HG03039 (cell line): Measurements from ENCODE around the gene IKZF2.

ENCODE experiments used
- ATAC-seq: cut with Tn5 transposase; IDR thresholded peaks from one replicate; pipeline ENCODE4 v1.9.1; 2021; ENCODE audit warnings: mild to moderate bottlenecking, moderate library complexity; ENCODE audit not compliant: unreplicated experiment

Gene IKZF2

DNA sequence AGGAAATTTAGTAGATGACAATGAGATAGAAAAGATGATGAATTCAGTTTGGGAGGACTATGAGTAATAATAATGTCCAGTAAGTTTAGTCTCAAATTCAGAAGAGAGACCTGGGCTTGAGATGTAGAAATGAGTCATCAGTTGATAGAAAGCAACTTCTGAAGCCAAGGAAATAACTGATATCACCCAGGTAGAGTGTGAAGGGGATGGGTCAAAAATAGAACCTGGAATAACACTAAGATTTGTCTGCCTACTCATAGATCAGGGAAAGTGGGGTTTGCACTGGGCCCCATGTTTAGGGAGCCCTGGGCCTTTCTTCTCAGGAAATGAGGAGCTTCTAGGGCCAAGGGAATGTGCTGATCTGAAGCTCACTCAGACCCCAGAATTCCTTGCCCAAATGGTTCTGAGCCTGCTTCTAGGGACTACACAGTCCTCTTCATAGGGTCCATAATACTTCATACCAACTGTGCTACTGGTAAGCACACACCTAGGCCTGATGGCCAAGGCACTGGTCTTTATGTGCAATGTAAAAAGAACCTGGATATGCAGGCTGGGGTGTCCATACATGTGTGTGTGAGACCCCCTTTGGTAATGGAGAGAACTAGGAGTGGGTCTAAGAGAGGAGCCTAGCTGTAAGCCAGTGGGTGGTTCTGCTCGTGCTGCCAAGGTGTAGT, 141.2 kb downstream of the IKZF2 start:
- peak; percentile 55 for ATAC-seq

DNA sequence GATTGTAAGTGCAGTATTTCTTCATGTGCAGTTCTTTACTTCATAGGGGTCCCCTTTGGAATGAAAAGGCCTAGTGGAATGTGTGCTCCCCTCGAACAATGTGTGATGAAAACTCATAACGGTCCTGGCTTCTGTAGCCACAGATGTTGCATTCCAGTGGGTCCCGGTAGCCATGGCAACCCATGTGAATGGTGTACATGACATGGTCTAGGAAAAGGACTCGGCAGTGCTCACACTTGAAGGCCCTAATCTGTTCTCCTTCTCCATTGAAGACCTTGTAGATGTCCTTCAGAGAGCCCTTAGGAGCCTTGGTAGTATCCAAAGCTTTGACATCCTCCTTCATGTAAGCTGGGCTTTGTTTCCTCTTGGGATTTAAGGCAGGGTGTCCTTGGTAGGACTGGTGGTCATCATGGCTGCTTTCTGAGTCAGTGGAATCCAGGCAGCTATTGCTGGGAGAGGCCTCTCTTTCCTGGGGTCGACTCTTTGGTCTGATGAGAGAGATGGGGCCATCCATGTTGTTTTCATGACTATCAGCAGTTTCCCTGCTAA, 144.0 kb downstream of the IKZF2 start:
- no peak for ATAC-seq

DNA sequence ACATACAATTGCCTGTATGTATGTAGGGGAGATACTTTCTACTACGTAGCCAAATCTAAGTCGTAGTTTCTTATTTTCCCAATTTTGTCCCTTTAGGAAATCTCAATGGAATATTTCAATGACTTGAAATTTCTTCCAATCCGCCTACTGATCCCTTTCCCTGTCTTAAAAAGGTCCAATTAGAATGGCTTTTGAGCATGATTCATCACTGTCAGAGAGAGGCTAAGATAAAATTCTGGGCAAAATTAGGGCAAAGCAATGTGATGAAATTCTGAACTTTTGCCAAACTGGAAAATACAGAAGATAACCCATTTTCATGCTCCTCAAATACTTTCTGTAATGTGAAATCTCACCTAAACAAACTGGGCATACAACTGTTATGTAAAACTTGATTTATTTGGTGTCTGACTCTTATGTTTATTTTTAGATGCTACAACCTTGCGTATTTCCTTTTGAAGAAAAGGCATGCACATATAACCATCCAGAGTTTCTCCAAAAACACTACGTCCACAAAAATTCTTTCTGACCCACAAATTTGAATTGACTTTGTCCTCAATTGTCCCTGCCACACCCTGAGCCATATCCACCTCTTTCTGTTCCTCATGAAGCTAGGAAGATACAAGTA, 147.1 kb downstream of the IKZF2 start:
- ATAC-seq = no peak

DNA sequence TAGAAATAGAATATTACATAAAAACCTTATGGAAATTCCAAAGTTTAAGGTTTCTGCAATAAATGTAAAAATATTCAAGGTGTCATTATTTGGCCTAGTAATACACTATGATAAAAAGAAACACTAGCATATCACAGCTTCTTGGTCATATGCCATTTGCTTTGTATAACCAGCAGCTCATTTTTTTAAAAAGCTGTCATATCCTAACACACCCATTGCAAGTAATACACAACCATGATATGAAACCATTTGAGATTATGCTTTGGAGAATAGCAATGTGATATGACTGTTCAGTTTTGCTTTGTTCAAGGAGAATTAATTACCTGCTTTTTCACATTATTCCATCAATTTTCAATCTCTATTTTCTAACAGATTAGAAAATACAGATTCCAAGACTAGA, 149.0 kb downstream of the IKZF2 start:
- ATAC-seq = no peak

DNA sequence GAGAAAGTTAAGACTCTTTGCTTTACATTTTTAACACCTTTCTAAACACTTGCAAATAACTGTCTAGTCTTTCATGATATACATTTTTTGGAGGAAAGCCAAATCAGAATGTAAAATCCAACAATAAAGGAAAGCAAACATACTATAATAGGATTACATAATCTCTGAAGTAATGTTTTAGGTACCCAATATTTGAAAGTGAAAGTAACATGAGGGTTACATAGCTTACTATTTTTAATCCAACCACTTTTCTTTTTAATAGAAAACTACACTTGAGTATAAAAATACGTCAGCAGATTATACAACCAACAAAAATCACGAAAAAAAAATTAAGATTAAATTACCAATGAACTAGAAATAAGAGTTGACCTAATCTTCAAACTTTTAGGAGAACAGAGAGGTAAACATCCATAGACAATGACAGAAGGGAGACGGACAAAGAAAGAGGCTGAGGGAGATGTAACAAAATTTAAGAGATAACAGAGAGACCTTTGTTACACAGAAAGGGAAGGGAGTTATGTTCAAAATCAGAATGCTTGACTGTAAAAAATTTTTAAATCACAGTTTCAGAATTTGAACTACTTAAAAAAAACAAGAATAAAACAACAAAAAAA, 150.0 kb downstream of the IKZF2 start:
- ATAC-seq = no peak

DNA sequence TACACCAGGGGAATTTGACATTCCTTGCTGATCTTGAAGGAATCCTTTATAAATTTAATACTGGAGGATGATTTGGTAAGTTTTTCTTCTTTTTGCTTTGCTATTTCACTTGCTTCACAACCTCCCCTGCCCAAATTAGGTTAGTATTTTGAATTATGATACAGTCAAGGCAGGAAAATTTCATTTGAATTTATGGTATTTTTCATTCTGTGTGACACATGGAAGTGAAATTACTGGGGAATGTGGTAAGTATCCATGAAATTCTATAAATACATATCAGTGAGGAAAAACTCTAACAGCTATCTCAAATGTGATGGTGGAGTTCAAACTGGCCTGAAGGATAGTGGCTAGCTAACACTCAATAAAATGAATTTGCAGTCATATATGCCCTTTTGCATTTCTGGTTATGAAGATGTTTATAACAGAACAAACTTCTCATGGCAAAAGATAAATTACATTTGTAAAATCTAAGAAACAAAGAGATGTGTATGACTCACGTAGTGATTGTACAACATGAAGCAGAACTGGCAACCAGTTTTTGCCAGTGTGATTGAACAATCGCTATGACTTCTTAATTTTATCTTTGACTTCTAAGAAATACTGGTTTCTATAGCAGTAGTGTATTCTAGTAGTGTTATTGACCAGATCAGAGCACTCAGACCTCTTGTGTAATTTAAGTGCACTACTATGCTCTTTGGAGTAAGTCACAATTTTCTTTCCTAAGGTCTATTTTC, 152.6 kb downstream of the IKZF2 start:
- ATAC-seq = no peak

DNA sequence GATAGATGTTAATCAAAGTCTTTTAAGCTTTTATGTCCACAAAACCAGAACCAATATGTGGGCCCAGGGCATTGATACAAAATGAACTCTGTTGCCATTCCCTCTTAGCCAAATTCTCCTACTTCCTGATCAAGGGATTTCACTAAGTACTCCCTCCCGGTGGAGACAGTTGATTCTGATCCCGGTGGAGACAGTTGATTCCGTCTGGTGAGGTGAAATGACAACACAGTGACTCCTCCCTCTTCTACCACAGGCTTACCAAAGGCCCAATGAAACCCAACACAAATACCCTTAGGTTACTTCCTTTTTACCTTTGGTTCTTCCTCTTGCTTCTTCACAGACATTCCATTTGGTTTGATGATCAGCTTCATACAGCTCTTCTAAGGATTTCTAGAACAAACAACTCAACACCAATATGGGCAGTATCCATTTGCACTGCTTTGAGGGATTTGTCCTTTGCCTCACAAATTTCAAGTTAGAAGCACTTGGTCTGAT, 153.8 kb downstream of the IKZF2 start:
- ATAC-seq = no peak

DNA sequence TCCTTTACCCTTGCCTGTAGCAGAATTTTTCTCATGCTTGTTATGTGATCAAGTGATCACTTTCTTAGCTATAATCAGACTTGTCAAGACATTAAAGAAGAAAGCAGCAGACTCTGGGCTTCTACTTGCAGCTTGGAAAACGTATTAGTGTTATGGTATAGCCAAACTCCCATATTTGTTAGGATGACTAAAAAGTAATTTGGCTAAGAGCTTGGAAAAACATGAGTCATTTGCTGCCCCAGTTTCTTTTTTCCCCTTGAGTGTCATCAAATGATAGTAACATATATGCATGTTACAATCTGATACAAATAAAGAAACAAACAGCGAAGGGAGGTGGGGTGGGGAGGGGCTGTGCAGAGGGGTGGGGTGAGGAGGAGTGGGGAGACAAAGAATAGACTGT, 155.5 kb downstream of the IKZF2 start:
- no peak for ATAC-seq

DNA sequence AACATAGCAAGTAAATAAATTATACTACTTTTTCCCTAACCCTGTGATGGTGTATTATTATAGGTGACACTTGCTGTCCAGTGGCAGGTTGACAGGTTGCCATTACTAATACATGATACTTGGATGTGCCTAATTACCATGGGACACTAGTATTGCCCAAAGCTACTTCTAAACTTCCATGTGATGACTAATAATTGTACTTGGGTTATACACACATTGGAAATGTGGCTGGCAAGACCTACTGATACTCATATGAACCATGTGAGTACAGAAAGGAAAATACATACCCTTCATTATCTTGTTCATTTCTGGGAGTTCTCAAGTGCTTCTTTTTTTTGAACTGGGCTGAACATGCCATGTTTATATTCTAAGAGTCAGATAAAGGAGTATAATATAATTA, 156.4 kb downstream of the IKZF2 start:
- no peak for ATAC-seq

DNA sequence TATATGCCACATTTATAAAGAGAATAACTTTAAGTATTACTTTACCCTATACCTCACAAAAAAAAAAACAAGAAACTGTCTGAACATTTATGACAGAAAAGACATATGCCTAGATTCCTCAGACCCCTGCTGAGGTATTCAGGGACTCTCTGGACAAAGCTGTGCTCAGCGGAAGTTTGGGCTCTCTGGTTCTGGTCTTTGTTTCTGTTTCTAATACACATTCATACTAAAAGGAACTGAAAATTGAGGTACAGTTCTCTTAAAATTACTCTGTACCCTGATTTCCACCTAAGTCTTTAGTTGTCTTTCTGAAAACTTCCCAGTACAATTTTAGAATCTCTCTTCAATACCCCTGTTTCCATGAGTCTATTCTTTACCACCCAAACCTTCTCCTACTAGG, 160.3 kb downstream of the IKZF2 start:
- ATAC-seq = peak; percentile 70

DNA sequence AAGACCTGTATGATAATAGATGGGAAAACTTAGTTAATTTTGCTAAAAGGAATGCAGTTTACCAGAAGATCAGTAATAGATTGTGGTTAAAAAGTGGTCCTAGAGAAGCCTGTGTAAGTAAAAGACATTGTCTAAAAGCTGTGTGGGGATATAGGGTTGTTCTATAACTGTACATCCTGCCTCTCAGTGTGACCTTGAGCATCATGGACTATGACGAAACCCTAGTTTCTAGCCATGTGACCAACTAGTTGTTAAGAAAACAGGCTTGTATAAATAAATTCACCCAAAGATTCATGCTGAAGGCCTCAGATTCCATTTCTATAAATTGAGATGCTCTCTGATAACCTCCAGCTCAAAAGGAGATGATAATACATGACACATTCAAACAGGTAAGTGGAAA, 160.7 kb downstream of the IKZF2 start:
- no peak for ATAC-seq

DNA sequence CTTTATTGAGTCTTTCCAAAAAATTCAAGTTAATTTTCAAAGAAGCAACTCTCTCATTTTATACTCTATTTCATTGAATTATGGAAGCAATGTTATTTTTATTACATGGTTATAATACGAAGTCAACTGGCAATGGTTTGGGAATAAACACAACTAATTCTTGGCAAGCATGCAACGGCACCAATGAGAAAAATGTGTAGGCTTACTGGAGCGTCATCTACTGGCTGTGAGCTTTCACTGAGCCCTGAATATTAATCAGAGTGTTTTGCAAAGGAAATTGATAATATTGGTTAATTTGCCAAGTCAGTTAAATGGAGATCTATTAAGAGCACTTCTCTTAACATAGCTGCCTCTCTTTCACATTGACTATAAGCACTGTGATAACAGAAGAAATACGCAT, 163.9 kb downstream of the IKZF2 start:
- ATAC-seq = no peak

DNA sequence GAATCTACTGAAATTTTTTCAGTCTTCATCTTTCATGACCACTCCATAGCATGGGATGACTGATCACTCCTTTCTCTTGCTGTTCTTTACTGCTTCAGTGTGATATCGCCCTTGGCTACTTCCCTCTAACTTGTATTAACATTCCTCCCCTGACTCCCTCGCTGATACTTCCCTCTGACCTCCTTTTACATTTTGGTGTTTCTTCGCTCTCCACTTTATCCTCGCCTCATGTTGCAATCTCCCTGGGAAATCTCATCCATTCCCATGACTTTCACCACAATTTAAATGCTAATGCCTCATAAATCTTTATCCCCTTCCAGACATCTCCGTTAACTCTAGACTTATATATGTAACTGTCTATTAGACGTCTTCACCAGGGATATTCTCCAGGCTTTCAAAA, 167.3 kb downstream of the IKZF2 start:
- no peak for ATAC-seq

DNA sequence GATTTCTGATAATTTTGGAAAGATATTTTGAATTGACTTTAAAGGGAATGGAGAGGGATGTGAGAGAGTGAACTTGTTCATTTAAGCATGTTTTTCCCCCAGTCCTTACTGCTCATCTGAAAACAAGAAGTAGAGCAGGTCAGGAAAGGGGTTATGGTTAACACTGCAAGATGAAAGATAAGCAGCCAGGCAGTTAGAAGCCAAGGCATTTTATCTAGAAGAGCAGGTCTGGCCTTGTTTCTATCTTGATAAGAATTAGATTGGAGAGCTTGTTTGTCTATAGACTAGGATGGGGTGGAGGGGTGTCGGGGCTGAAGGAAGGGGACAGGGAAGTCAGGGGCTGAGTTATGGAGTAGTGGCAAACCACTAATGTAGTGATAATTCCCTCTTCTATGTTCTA, 171.6 kb downstream of the IKZF2 start:
- ATAC-seq = no peak

DNA sequence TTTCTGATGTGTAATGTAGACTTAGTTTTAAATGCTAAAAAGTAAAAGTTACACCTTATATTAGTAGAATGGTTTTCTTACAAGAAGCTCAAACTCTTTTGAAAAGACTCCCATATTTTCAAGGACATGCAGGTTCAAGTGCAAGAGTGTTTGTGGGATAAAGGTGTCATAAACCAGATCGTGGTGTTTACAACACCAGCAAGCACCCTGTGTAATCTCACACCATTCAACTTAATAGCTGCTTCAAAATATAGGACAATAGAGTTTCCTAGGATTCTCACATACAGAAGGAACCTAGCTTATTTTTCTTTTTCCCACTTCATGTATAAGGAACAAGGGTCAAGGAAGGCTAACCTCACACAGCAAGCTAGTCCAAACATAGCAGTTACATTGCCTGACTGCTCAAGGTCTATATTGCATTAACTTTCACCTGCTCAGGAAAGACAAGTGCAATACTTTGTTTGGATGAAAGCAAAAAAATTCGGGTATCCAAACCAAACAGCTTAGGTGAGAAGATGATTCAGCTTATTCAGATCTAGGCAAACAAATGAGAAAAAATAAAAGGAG, 172.3 kb downstream of the IKZF2 start:
- no peak for ATAC-seq

DNA sequence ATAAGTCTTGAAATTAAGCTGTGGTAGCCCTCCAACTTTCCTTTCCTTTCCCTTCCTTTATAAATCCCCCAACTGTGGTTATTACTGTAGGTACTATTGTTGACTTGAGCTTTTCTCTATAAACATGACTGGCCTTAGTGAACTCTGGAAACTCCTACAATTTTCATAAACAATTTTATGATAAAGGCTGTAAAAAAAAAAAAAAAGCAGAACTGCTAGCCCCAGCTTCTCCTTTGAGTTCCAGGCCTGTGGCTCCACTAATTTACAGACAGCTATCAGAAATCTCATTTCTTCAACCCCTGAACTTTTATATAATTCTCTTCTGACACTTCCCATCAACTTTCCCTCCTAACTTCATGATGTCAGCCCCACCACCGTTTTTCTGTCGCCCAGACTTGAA, 174.3 kb downstream of the IKZF2 start:
- ATAC-seq = no peak

DNA sequence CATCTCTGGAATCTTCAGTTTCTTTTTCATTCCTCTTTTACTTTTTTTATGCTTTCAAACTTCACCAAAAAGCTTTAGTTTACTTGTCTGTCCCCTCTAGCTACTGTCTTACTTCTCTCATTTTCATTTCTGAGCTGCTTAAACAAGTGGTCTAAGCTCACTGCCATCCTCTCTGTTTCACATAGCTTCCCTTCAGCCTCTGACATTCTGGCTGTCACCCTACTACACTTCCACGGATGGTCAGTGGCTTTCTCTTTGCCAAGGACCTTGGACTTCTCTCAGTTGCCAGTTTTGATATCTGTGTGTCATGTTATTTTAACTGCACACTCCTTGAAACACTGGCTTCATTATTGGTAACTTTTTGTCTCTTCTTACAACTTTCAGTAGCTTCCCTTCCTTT, 176.1 kb downstream of the IKZF2 start:
- ATAC-seq = peak; percentile 69

DNA sequence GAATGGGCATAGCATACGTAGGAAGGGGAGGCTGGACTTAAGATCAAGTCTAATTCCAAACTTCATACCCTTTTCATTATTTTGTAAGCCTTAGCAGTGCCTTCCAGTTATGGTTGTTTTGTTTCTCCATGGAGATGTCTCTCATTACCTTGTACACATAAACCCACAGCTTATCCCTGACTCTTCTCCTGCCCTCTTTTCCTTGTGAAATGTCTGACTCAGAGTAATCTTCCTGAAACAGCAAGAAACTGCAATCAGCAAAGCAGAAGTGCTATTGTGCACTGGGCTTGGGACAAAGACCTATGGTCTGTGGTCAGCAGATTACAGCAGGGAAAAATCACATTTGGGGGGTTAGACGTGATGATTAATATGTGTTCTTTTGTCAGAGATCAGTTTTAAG, 176.7 kb downstream of the IKZF2 start:
- ATAC-seq = no peak

DNA sequence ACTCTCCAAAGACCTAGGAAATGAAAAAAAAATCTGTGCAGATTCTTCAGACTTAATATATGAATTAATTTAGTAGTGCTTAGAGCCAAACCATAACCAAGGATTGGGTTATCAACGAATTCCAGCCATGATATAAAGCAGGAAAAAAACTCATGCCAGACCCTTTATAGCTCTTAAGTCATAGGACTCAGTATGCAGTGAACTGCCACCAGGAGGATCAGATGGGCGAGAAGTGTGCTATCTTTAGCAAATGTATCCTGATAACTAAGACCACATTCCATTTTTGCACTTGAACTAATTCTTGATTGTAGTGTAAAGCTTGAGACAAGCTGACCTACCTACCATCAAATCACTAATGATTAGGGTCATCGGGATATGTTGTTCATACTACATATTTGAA, 178.1 kb downstream of the IKZF2 start:
- ATAC-seq = no peak

DNA sequence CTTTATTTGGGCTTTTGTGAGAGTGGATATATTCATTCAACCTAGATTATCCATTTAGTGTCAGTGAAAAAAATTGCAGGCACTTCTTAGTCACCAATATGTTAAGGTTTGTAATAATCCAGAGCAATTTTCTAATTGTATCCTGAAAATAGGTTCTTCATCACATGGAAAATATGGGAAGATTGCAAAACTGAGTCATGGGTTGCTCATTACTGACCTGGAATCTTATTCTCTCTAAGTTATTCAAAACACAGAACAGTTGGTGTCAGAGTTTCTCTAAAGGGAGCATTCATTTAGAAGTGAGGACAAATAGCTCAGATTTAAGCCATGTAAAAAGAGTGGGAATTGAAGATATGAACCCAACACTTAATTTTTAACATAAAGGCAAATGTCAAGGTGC, 181.3 kb downstream of the IKZF2 start:
- ATAC-seq = no peak
